ENCODE measurements around the gene IFNGR2. TPM values are rescaled to one million over a fixed set of nuclear protein-coding genes. Genes with fewer than 3 reads are reported as not detected.

IFNGR2 gene
- total RNA-seq, 2 experiments from 2014 or later = 0.95 to 1.4 TPM

- POLR2A ChIA-PET = no interaction called here
- CTCF ChIA-PET = no interaction called here
Measured at GRCh38 chr21:33425825-33426224, 22.6 kb downstream of the IFNGR2 start.

- CTCF ChIA-PET = interaction anchor here (0.7 kb wide), 1 partner anchor 81 kb away, joined by 3 read pairs; no protein-coding TSS in a partner anchor
- POLR2A ChIA-PET = no interaction called here
Measured at GRCh38 chr21:33427051-33427450, 23.8 kb downstream of the IFNGR2 start.

DNA sequence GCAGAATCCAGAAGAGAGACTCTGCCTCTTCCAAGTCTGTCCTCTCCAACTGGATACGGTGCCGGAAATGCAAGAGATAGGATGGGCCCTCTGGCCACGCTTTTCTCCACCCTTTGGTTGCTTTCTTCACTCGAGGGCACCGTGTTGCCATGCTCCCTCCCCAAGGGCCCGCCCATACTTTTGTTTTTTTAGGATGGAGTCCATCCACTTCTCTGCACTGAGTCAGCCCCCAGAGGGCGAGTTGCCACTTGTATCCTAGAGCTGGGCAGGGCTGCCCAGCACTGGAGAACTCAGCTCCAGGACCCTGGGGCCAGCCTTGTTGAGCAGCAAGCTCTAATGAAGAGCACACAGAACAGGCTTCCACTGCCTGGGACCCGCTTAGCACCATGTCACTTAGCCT lies 25.5 kb downstream of the IFNGR2 start:
- ChIA-PET POLR2A (no interaction called here), CTCF (no interaction called here)

DNA sequence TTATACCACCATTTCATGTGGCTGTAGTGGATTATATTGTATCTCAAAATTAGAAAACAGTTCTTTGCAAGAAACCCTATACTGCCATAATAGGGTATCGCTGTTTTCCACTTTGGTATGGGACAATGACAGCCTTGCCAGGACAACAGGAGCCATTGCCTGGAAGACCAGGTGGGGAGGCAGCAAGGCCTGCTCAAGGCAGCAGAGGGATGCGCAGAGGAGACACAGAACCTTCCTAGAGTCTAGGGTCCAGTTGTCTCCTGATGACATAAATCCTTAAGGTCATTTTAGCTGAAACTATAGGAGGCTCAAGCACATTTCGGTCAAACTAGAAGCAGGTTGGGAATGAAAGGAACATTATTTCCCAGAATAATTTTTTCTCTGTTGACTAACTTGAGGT lies 27.6 kb downstream of the IFNGR2 start:
- POLR2A ChIA-PET = no interaction called here
- CTCF ChIA-PET = no interaction called here

- POLR2A ChIA-PET = no interaction called here
- CTCF ChIA-PET = no interaction called here
Measured at GRCh38 chr21:33432496-33432895, 29.3 kb downstream of the IFNGR2 start.

- POLR2A ChIA-PET = no interaction called here
Measured at GRCh38 chr21:33433001-33433400, 29.8 kb downstream of the IFNGR2 start.

GRCh38 chr21:33433425-33434114 lies 30.4 kb downstream of the IFNGR2 start:
- CTCF ChIA-PET = interaction anchor here (1.8 to 2.8 kb wide), 3 partner anchors 12 to 72 kb away, joined by 6 to 10 read pairs (median 8); no protein-coding TSS in a partner anchor
- POLR2A ChIA-PET = no interaction called here

More at GRCh38 chr21:33433001-33433400, 29.8 kb downstream of the IFNGR2 start:
- CTCF ChIA-PET = no interaction called here

GRCh38 chr21:33434770-33435360 lies 31.7 kb downstream of the IFNGR2 start:
- POLR2A ChIA-PET = interaction anchor here (0.6 to 1.0 kb wide), 2 partner anchors 28 to 50 kb away, joined by 3 read pairs; no protein-coding TSS in a partner anchor

GRCh38 chr21:33437140-33437539 lies 33.9 kb downstream of the IFNGR2 start:
- CTCF ChIA-PET = interaction anchor here (0.9 to 1.5 kb wide), 3 partner anchors 8 to 240 kb away, joined by 3 to 5 read pairs (median 3); partner anchors contain the start of gene IFNGR2

More at GRCh38 chr21:33434770-33435360, 31.7 kb downstream of the IFNGR2 start:
- CTCF ChIA-PET = interaction anchor here (0.6 to 2.8 kb wide), 8 partner anchors 11 to 74 kb away, joined by 3 to 10 read pairs (median 4); no protein-coding TSS in a partner anchor

DNA sequence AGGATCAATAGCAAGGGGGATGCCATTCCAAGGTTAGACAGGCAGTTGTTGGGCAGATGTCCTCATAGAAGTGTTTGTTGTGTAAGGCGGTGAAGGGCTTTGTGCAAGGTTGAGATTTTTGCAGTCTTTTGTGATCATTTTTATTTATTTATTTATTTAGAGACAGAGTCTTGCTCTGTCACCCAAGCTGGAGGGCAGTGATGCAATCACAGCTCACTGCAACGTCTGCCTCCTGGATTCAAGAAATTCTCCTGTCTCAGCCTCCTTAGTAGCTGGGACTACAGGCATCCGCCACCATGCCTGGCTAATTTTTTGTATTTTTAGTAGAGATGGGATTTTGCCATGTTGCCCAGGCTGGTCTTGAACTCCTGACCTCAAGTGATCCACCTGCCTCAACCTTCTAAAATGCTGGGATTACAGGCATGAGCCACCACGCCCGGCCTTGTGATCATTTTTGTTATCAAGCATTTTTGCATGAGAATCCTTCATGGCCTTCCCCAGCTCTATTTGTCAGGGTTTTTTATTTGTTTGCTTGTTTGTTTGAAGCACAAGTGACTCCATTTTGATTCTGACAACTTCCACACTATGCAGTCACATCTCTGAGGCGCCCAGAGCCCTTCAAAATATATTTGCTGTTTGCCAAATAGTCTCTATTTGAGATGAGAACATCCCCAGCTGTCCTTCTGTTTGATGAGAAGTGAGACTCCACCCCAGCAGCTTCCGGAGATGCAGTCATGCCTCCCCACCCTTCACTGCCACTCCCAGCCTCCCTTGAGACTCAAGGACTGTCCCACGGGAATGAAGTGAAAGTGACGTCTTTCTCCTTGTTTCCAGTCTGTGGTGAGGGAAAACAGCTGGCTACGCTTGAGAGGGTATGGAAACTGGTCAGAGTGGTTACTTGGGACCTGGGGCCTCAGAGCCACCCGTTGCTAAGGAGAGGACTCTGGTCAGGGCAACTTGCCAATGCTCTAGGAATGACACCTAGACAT lies 38.6 kb downstream of the IFNGR2 start:
- POLR2A ChIA-PET = no interaction called here
- CTCF ChIA-PET = interaction anchor here (0.9 to 1.0 kb wide), 2 partner anchors 81 to 245 kb away, joined by 3 to 4 read pairs; no protein-coding TSS in a partner anchor

More at GRCh38 chr21:33437140-33437539, 33.9 kb downstream of the IFNGR2 start:
- POLR2A ChIA-PET = no interaction called here

GRCh38 chr21:33443194-33443593 lies 40.0 kb downstream of the IFNGR2 start:
- POLR2A ChIA-PET = no interaction called here
- CTCF ChIA-PET = no interaction called here

DNA sequence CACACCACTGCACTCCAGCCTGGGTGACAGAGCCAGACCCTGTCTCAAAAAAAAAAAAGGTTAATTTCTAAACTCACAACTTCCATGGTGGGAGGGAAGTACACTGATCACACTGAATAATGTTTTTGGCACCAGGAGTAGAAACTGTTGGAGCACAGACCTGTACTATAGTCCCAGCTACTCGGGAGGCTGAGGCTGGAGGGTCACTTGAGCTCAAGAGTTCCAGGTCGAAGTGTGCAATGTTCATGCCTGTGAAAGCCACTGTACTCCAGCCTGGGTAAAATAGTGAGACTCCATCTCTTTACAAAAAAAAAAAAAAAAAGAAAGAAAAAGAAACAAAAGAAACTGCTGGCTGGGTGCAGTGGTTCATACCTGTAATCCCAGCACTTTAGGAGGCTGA lies 41.3 kb downstream of the IFNGR2 start:
- CTCF ChIA-PET = interaction anchor here (0.9 to 2.7 kb wide), 19 partner anchors 8 to 259 kb away, joined by 3 to 14 read pairs (median 4); partner anchors contain the start of gene IL10RB
- POLR2A ChIA-PET = interaction anchor here (0.6 kb wide), 1 partner anchor 9 kb away, joined by 5 read pairs; no protein-coding TSS in a partner anchor

DNA sequence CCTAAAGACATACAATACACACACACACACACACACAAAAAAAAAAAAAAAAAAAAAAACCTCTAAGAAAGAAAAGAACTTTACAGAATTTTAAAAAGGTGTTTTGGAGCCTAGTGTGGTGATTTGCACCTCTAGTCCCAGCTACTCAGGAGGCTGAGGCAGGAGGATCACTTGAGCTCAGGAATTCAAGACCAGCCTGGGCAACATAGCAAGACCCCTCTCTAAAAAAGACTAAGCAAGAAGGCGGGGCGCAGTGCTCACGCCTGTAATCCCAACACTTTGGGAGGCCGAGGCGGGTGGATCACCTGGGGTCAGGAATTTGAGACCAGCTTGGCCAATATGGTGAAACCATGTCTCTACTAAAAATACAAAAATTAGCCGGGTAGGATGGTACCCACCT lies 43.4 kb downstream of the IFNGR2 start:
- ChIA-PET POLR2A (interaction anchor here (0.6 kb wide), 1 partner anchor 40 kb away, joined by 3 read pairs; no protein-coding TSS in a partner anchor), CTCF (interaction anchor here (0.6 to 2.7 kb wide), 6 partner anchors 12 to 247 kb away, joined by 3 to 14 read pairs (median 3); no protein-coding TSS in a partner anchor)

DNA sequence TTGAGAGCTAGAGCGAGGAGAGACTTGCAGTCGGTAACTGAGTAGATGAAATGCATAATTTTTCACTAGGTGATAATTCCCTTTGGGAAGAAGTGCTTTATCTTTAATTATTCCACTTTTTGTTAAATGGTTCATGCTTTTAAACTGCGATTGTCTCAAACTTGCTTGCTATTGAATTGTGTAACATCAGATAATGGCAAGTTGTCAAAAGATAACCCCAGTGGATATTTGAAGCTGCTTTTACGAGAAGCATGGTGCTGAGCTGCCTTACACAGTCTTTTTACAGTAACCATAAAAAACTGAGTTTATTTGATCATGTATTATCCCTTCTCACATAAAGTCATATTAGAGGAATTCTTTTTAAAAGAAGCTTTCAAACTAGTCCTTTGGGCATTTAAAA lies 46.4 kb downstream of the IFNGR2 start:
- CTCF ChIA-PET = no interaction called here
- POLR2A ChIA-PET = no interaction called here

GRCh38 chr21:33451634-33452071 lies 48.4 kb downstream of the IFNGR2 start:
- ChIA-PET POLR2A (no interaction called here), CTCF (no interaction called here)

DNA sequence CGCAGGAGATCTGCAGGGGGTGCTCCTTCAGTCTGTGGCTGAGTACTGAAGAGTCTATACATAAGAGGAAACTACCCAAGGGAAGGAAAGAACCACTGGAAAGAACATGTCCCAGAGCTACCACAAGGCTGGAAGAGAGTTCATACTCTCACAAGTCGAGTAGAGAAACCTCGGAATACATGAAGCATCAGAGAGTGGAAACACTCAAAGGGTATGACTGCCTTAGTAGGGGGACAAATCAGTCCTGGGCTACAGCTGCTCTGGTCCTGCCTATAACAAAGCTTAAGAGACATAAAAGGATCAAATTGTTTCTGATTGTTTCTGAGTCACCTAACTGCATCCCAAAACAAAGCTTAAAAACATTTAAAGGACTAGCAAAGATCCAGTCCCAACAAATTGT lies 49.1 kb downstream of the IFNGR2 start:
- ChIA-PET POLR2A (no interaction called here), CTCF (interaction anchor here (1.8 kb wide), 1 partner anchor 255 kb away, joined by 5 read pairs; no protein-coding TSS in a partner anchor)

DNA sequence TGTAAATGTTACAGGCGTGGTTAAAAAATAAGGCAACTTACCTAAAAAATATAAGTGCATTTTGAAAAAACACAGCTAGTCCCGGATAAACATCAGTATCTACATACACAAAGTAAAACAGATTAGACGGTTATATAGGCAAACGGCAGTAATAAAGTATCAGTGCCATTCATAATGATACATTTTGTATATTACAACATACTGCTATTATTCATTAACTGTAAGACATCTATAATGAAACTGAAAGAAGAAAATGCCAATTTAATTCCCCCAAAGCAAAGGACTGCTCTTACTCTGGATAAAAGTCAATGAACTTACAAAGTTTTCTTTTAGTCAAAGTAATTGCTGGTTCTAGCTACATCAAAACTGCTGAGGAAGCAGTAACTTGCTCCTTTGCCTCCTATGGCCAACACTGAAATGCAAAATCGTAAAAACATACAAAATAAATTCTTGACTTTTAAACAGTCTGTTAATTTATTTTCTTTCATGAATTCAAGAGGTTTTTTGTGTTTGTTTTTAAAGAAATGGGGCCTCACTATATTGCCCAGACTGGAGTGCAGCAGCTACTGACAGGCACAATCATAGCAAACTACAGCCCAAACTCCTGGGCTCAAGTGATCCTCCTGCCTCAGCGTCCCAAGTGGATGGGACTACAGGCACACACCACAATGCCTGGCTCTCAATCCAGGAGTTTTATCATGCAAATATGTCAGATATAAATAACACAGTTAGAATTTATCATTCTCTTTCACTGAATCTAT lies 52.7 kb downstream of the IFNGR2 start:
- ChIA-PET POLR2A (interaction anchor here (0.5 kb wide), 1 partner anchor 16 kb away, joined by 6 read pairs; no protein-coding TSS in a partner anchor), CTCF (interaction anchor here (0.8 to 1.8 kb wide), 2 partner anchors 11 to 256 kb away, joined by 3 to 4 read pairs; no protein-coding TSS in a partner anchor)

DNA sequence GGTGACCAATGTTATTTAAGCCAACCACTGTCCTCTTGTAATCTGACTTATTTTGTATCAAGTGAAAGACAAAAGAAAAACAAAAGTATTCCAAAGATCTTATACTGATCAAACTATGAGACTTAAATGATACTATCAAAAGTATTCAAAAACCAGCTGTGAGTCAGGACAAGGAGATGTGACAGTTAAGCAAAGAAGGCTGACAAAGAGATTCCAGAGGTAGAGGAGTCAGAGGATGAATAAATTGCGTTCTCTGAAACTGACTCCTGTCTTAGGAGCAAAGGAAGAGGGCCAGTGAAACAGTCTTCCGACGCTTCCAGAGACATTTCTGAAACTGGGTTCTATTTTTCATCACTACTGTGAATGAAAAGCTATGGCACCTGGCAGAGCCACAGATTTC lies 55.6 kb downstream of the IFNGR2 start:
- POLR2A ChIA-PET = no interaction called here

More for the DNA sequence above, 55.6 kb downstream of the IFNGR2 start:
- CTCF ChIA-PET = no interaction called here
